ENCODE measurements around the gene PAAF1. TPM values are rescaled to one million over a fixed set of nuclear protein-coding genes. Genes with fewer than 3 reads are reported as not detected.

The PAAF1 gene
- total and polyA plus RNA-seq, 2 of the 13 experiments (the other 11 are each of a cell fraction or from before 2014, with no cell fraction given): 13.5 to 28.8 TPM

DNA sequence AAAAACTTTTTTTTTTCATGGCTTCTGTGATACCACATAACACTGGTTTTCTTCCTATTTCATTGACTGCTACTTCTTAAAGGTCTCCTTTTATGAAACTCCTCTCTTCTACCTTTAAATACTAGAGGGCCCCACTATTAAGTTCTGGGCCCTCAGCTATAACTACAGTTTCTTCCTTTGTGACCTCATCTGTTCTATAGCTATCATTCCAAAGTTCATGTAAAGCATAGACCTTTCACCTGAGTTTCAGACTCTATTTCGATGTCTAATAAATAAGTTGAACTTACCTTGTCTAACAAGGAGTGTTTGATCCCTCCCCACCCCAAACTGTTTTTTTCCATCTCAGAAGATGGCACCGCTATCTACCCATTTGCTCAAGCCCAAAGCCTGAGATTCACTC is 35.2 kb downstream of the PAAF1 start:
- H3K27ac ChIP-seq (ENCODE audit: extremely low read length, insufficient read depth, low read length): no peak overlapping the region
- no peak overlapping the region for H3K4me2 ChIP-seq (ENCODE audit: low read depth, low read length)
- in situ Hi-C loops (cut with HindIII; ENCODE audit: extremely low pct_ligation_motif_present, low pct_unique_long_range_greater_than_20kb): no loop called here
- no TSS peak for BruUV-seq (replicated peaks)
- DNase-seq (ENCODE audit: low spot score) (no peak), FAIRE-seq (no peak), ATAC-seq (no peak)
- intact Hi-C loops (cut with micrococcal nuclease; ENCODE audit: unreplicated experiment): no loop called here
- peaks cover 9 to 54% of the 10 kb centered on the region in 2 experiments; a peak in 4 of 5 replicates for H3K36me3 ChIP-seq (replicated peaks in 1 of 2; ENCODE audit: control insufficient read depth in 1 of 2, insufficient read depth in 2 of 2, low read length in 2 of 2)
- no peak overlapping the region for H2AFZ ChIP-seq (ENCODE audit: low read length)
- no peaks in the 10 kb centered on the region for H3K9me3 ChIP-seq (ENCODE audit: low read length)
- 95% methylated on average over 2 of the region's 2 CpGs for WGBS (ENCODE audit: low lambda C conversion rate)
- no peaks in the 10 kb centered on the region for H4K20me1 ChIP-seq (ENCODE audit: insufficient read depth, low read length)
- H3K4me3 ChIP-seq (replicated peaks in 1 of 3; ENCODE audit: insufficient read depth in 1 of 3, low read depth in 2 of 3, low read length in 3 of 3): no peak overlapping the region
- POLR2A ChIA-PET: no interaction called here
- H3K79me2 ChIP-seq (ENCODE audit: insufficient read depth, low read length): no peaks in the 10 kb centered on the region
- 0 out of 2 replicates have a peak, but pooled peaks cover 9% of the 10 kb centered on the region for H3K4me1 ChIP-seq (ENCODE audit: insufficient read depth, low read length)
- H3K27me3 ChIP-seq (ENCODE audit: control insufficient read depth in 1 of 2, insufficient read depth in 2 of 2, low read length in 2 of 2): no peaks in the 10 kb centered on the region
- CTCF ChIA-PET (ENCODE audit: low intra/inter-chr PET ratio, low total read pairs): no interaction called here
- no peak overlapping the region for H3K9ac ChIP-seq (ENCODE audit: insufficient read depth, low read depth, low read length)
- no peak for TF ChIP-seq ZNF205 (CRISPR knock-in tag; IDR thresholded peaks at IDR 0.05)
- TF ChIP-seq, protein P1, sequence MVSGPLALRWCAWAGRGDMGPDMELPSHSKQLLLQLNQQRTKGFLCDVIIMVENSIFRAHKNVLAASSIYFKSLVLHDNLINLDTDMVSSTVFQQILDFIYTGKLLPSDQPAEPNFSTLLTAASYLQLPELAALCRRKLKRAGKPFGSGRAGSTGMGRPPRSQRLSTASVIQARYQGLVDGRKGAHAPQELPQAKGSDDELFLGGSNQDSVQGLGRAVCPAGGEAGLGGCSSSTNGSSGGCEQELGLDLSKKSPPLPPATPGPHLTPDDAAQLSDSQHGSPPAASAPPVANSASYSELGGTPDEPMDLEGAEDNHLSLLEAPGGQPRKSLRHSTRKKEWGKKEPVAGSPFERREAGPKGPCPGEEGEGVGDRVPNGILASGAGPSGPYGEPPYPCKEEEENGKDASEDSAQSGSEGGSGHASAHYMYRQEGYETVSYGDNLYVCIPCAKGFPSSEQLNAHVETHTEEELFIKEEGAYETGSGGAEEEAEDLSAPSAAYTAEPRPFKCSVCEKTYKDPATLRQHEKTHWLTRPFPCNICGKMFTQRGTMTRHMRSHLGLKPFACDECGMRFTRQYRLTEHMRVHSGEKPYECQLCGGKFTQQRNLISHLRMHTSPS (CRISPR knock-in tag; IDR thresholded peaks at IDR 0.05; ENCODE audit: low read depth): no peak
- TF ChIP-seq EZH2 (conservative IDR thresholded peaks at IDR 0.05; ENCODE audit: low read depth, low read length): no peak
- no peak for TF ChIP-seq ZBTB7A (CRISPR knock-in tag; IDR thresholded peaks at IDR 0.05)
- TF ChIP-seq, protein P2, sequence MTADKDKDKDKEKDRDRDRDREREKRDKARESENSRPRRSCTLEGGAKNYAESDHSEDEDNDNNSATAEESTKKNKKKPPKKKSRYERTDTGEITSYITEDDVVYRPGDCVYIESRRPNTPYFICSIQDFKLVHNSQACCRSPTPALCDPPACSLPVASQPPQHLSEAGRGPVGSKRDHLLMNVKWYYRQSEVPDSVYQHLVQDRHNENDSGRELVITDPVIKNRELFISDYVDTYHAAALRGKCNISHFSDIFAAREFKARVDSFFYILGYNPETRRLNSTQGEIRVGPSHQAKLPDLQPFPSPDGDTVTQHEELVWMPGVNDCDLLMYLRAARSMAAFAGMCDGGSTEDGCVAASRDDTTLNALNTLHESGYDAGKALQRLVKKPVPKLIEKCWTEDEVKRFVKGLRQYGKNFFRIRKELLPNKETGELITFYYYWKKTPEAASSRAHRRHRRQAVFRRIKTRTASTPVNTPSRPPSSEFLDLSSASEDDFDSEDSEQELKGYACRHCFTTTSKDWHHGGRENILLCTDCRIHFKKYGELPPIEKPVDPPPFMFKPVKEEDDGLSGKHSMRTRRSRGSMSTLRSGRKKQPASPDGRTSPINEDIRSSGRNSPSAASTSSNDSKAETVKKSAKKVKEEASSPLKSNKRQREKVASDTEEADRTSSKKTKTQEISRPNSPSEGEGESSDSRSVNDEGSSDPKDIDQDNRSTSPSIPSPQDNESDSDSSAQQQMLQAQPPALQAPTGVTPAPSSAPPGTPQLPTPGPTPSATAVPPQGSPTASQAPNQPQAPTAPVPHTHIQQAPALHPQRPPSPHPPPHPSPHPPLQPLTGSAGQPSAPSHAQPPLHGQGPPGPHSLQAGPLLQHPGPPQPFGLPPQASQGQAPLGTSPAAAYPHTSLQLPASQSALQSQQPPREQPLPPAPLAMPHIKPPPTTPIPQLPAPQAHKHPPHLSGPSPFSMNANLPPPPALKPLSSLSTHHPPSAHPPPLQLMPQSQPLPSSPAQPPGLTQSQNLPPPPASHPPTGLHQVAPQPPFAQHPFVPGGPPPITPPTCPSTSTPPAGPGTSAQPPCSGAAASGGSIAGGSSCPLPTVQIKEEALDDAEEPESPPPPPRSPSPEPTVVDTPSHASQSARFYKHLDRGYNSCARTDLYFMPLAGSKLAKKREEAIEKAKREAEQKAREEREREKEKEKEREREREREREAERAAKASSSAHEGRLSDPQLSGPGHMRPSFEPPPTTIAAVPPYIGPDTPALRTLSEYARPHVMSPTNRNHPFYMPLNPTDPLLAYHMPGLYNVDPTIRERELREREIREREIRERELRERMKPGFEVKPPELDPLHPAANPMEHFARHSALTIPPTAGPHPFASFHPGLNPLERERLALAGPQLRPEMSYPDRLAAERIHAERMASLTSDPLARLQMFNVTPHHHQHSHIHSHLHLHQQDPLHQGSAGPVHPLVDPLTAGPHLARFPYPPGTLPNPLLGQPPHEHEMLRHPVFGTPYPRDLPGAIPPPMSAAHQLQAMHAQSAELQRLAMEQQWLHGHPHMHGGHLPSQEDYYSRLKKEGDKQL (CRISPR knock-in tag; IDR thresholded peaks at IDR 0.05; ENCODE audit: low read depth): no peak
- TF ChIP-seq, protein P3, sequence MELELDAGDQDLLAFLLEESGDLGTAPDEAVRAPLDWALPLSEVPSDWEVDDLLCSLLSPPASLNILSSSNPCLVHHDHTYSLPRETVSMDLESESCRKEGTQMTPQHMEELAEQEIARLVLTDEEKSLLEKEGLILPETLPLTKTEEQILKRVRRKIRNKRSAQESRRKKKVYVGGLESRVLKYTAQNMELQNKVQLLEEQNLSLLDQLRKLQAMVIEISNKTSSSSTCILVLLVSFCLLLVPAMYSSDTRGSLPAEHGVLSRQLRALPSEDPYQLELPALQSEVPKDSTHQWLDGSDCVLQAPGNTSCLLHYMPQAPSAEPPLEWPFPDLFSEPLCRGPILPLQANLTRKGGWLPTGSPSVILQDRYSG (CRISPR knock-in tag; IDR thresholded peaks at IDR 0.05): no peak
- TF ChIP-seq, protein P4, sequence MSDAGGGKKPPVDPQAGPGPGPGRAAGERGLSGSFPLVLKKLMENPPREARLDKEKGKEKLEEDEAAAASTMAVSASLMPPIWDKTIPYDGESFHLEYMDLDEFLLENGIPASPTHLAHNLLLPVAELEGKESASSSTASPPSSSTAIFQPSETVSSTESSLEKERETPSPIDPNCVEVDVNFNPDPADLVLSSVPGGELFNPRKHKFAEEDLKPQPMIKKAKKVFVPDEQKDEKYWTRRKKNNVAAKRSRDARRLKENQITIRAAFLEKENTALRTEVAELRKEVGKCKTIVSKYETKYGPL (CRISPR knock-in tag; IDR thresholded peaks at IDR 0.05): no peak
- TF ChIP-seq MED1 (CRISPR knock-in tag; IDR thresholded peaks at IDR 0.05): no peak
- TF ChIP-seq ZBTB38 (CRISPR knock-in tag; IDR thresholded peaks at IDR 0.05): no peak
- TF ChIP-seq ZNF557 (CRISPR knock-in tag; IDR thresholded peaks at IDR 0.05): no peak
- TF ChIP-seq HCFC1 (IDR thresholded peaks at IDR 0.05; ENCODE audit: low read depth, low read length): no peak
- TF ChIP-seq, protein P5, sequence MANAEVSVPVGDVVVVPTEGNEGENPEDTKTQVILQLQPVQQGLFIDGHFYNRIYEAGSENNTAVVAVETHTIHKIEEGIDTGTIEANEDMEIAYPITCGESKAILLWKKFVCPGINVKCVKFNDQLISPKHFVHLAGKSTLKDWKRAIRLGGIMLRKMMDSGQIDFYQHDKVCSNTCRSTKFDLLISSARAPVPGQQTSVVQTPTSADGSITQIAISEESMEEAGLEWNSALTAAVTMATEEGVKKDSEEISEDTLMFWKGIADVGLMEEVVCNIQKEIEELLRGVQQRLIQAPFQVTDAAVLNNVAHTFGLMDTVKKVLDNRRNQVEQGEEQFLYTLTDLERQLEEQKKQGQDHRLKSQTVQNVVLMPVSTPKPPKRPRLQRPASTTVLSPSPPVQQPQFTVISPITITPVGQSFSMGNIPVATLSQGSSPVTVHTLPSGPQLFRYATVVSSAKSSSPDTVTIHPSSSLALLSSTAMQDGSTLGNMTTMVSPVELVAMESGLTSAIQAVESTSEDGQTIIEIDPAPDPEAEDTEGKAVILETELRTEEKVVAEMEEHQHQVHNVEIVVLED (CRISPR knock-in tag; IDR thresholded peaks at IDR 0.05; ENCODE audit: borderline replicate concordance): no peak
- TF ChIP-seq ATM (IDR thresholded peaks at IDR 0.05; ENCODE audit: borderline replicate concordance): no peak
- no peak for TF ChIP-seq ZNF224 (CRISPR knock-in tag; IDR thresholded peaks at IDR 0.05)
- no peak for TF ChIP-seq SYNCRIP (IDR thresholded peaks at IDR 0.05; ENCODE audit: insufficient read depth, low read depth, low read length)
